Measurements from ENCODE around the gene DENND1A. TPM values are rescaled to one million over a fixed set of nuclear protein-coding genes. Genes with fewer than 3 reads are reported as not detected.

DENND1A gene
- total RNA-seq, 1 donor from 2014 or later: 48.1 TPM

DNA sequence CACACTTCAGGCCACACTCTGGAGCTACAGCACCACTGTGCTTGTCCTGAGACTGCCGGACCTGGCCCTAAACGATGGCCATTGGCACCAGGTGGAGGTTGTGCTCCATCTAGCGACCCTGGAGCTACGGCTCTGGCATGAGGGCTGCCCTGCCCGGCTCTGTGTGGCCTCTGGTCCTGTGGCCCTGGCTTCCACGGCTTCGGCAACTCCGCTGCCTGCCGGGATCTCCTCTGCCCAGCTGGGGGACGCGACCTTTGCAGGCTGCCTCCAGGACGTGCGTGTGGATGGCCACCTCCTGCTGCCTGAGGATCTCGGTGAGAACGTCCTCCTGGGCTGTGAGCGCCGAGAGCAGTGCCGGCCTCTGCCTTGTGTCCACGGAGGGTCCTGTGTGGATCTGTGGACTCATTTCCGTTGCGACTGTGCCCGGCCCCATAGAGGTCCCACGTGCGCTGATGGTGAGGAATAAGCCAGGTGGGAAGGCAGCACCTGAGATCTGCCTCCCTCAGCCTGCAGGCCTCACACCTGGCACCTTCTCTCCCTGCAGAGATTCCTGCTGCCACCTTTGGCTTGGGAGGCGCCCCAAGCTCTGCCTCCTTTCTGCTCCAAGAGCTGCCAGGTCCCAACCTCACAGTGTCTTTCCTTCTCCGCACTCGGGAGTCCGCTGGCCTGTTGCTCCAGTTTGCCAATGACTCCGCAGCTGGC is 559.2 kb downstream of the DENND1A start:
- Histone ChIP-seq H3K9me3 (ENCODE audit: low read depth) (no peaks in the 10 kb centered on the region), H3K27me3 (peaks cover 13% of the 10 kb centered on the region), H3K27ac (no peak overlapping the region), H3K4me1 (peaks cover 20% of the 10 kb centered on the region), H3K36me3 (no peaks in the 10 kb centered on the region), H3K79me2 (ENCODE audit: low read depth) (no peaks in the 10 kb centered on the region), H3K4me3 (no peak overlapping the region), H2AFZ (replicated peaks) (no peak overlapping the region), H3K9ac (no peak overlapping the region), H4K20me1 (ENCODE audit: low read depth) (peaks cover 63% of the 10 kb centered on the region), H3F3A (ENCODE audit: low read depth) (peaks cover 15% of the 10 kb centered on the region), H3K4me2 (no peak overlapping the region)
- Mint-ChIP-seq H3K27ac (no peak overlapping the region), H3K4me3 (no peak overlapping the region), H3K4me1 (peaks cover 37% of the 10 kb centered on the region), H3K36me3 (peaks cover 23% of the 10 kb centered on the region), H3K27me3 (ENCODE audit: insufficient read depth, low read depth) (peaks cover 11% of the 10 kb centered on the region), H3K9me3 (no peaks in the 10 kb centered on the region)
- DNase-seq (ENCODE audit: low spot score): no peak
- TF ChIP-seq, protein P1, sequence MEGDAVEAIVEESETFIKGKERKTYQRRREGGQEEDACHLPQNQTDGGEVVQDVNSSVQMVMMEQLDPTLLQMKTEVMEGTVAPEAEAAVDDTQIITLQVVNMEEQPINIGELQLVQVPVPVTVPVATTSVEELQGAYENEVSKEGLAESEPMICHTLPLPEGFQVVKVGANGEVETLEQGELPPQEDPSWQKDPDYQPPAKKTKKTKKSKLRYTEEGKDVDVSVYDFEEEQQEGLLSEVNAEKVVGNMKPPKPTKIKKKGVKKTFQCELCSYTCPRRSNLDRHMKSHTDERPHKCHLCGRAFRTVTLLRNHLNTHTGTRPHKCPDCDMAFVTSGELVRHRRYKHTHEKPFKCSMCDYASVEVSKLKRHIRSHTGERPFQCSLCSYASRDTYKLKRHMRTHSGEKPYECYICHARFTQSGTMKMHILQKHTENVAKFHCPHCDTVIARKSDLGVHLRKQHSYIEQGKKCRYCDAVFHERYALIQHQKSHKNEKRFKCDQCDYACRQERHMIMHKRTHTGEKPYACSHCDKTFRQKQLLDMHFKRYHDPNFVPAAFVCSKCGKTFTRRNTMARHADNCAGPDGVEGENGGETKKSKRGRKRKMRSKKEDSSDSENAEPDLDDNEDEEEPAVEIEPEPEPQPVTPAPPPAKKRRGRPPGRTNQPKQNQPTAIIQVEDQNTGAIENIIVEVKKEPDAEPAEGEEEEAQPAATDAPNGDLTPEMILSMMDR (IDR thresholded peaks at IDR 0.05): no peak
- TF ChIP-seq EZH2 (IDR thresholded peaks at IDR 0.05): no peak
- no peak for TF ChIP-seq EZH2phosphoT487 (IDR thresholded peaks at IDR 0.05)

GRCh38 chr9:123370108-123370507 is 559.8 kb downstream of the DENND1A start:
- Histone ChIP-seq H3K4me3 (no peak overlapping the region), H3K9ac (no peak overlapping the region), H3K4me1 (peaks cover 14% of the 10 kb centered on the region), H3K4me2 (no peak overlapping the region), H3K27me3 (peaks cover 13% of the 10 kb centered on the region), H2AFZ (replicated peaks) (no peak overlapping the region), H4K20me1 (ENCODE audit: low read depth) (peaks cover 68% of the 10 kb centered on the region), H3K9me3 (ENCODE audit: low read depth) (no peaks in the 10 kb centered on the region), H3K27ac (no peak overlapping the region), H3K36me3 (no peaks in the 10 kb centered on the region), H3F3A (ENCODE audit: low read depth) (peaks cover 19% of the 10 kb centered on the region), H3K79me2 (ENCODE audit: low read depth) (peaks cover 5% of the 10 kb centered on the region)
- no peaks in the 10 kb centered on the region for H3K9me3 Mint-ChIP-seq
- no peak overlapping the region for H3K4me3 Mint-ChIP-seq
- DNase-seq (ENCODE audit: low spot score): no peak
- TF ChIP-seq EZH2 (IDR thresholded peaks at IDR 0.05) (no peak), EZH2phosphoT487 (IDR thresholded peaks at IDR 0.05) (no peak)
- TF ChIP-seq, protein P1 (IDR thresholded peaks at IDR 0.05): no peak
- peaks cover 11% of the 10 kb centered on the region for H3K27me3 Mint-ChIP-seq (ENCODE audit: insufficient read depth, low read depth)
- H3K4me1 Mint-ChIP-seq: peaks cover 38% of the 10 kb centered on the region
- peaks cover 28% of the 10 kb centered on the region for H3K36me3 Mint-ChIP-seq
- no peak overlapping the region for H3K27ac Mint-ChIP-seq

- H3K36me3 Mint-ChIP-seq: peaks cover 29% of the 10 kb centered on the region
- TF ChIP-seq, protein P1 (IDR thresholded peaks at IDR 0.05): no peak
- no peak for TF ChIP-seq EZH2phosphoT487 (IDR thresholded peaks at IDR 0.05)
- no peak for TF ChIP-seq EZH2 (IDR thresholded peaks at IDR 0.05)
- no peak overlapping the region for H3K4me3 Mint-ChIP-seq
- H3K9me3 Mint-ChIP-seq: no peaks in the 10 kb centered on the region
- Histone ChIP-seq H3F3A (ENCODE audit: low read depth) (peaks cover 20% of the 10 kb centered on the region), H3K36me3 (no peaks in the 10 kb centered on the region), H3K9me3 (ENCODE audit: low read depth) (no peaks in the 10 kb centered on the region), H3K4me3 (no peak overlapping the region), H3K4me1 (peaks cover 13% of the 10 kb centered on the region), H2AFZ (replicated peaks) (no peak overlapping the region), H3K27ac (no peak overlapping the region), H4K20me1 (ENCODE audit: low read depth) (peaks cover 68% of the 10 kb centered on the region), H3K9ac (no peak overlapping the region), H3K79me2 (ENCODE audit: low read depth) (peaks cover 11% of the 10 kb centered on the region), H3K4me2 (no peak overlapping the region), H3K27me3 (peaks cover 13% of the 10 kb centered on the region)
- H3K27me3 Mint-ChIP-seq (ENCODE audit: insufficient read depth, low read depth): peaks cover 9% of the 10 kb centered on the region
- H3K27ac Mint-ChIP-seq: peak overlapping the region; percentile 35
- no peak for DNase-seq (ENCODE audit: low spot score)
- peaks cover 35% of the 10 kb centered on the region for H3K4me1 Mint-ChIP-seq
Measured at GRCh38 chr9:123369296-123369695, 560.6 kb downstream of the DENND1A start.
